Measurements from ENCODE around the gene LRRFIP2. TPM values are rescaled to one million over a fixed set of nuclear protein-coding genes. Genes with fewer than 3 reads are reported as not detected.

Gene LRRFIP2
- total RNA-seq, 1 donor from 2014 or later, result 40.0 TPM

- H3K4me1 Mint-ChIP-seq (ENCODE audit: unreplicated experiment), result no peaks in the 10 kb centered on the region
- TF ChIP-seq CTCF (IDR thresholded peaks at IDR 0.05; ENCODE audit: unreplicated experiment), result no peak
- H3K9me3 Mint-ChIP-seq (ENCODE audit: unreplicated experiment), result no peaks in the 10 kb centered on the region
- DNase-seq (ENCODE audit: low spot score), result no peak
- H3K4me3 Mint-ChIP-seq (ENCODE audit: unreplicated experiment), result no peak overlapping the region
- no peak overlapping the region for H3K27ac Mint-ChIP-seq (ENCODE audit: unreplicated experiment)
- H3K36me3 Mint-ChIP-seq (ENCODE audit: low read depth, unreplicated experiment), result no peaks in the 10 kb centered on the region
- peaks cover 1% of the 10 kb centered on the region for H3K27me3 Mint-ChIP-seq (ENCODE audit: unreplicated experiment)
Observed at GRCh38 chr3:37200141-37200540, 25.8 kb upstream of the LRRFIP2 start.

GRCh38 chr3:37198996-37199395, 24.6 kb upstream of the LRRFIP2 start:
- DNase-seq (ENCODE audit: low spot score), result no peak
- no peaks in the 10 kb centered on the region for H3K36me3 Mint-ChIP-seq (ENCODE audit: low read depth, unreplicated experiment)
- TF ChIP-seq CTCF (IDR thresholded peaks at IDR 0.05; ENCODE audit: unreplicated experiment), result no peak
- H3K27me3 Mint-ChIP-seq (ENCODE audit: unreplicated experiment), result peaks cover 1% of the 10 kb centered on the region
- H3K4me1 Mint-ChIP-seq (ENCODE audit: unreplicated experiment), result no peaks in the 10 kb centered on the region
- no peak overlapping the region for H3K4me3 Mint-ChIP-seq (ENCODE audit: unreplicated experiment)
- no peak overlapping the region for H3K27ac Mint-ChIP-seq (ENCODE audit: unreplicated experiment)
- no peaks in the 10 kb centered on the region for H3K9me3 Mint-ChIP-seq (ENCODE audit: unreplicated experiment)

GRCh38 chr3:37198547-37198946, 24.2 kb upstream of the LRRFIP2 start:
- Mint-ChIP-seq H3K4me1 (ENCODE audit: unreplicated experiment) (no peaks in the 10 kb centered on the region), H3K4me3 (ENCODE audit: unreplicated experiment) (no peak overlapping the region), H3K27me3 (ENCODE audit: unreplicated experiment) (peaks cover 1% of the 10 kb centered on the region), H3K36me3 (ENCODE audit: low read depth, unreplicated experiment) (no peaks in the 10 kb centered on the region), H3K9me3 (ENCODE audit: unreplicated experiment) (no peaks in the 10 kb centered on the region), H3K27ac (ENCODE audit: unreplicated experiment) (no peak overlapping the region)
- TF ChIP-seq CTCF (IDR thresholded peaks at IDR 0.05; ENCODE audit: unreplicated experiment), result no peak
- no peak for DNase-seq (ENCODE audit: low spot score)

- Mint-ChIP-seq H3K4me3 (ENCODE audit: unreplicated experiment) (no peak overlapping the region), H3K27ac (ENCODE audit: unreplicated experiment) (no peak overlapping the region), H3K27me3 (ENCODE audit: unreplicated experiment) (peaks cover 1% of the 10 kb centered on the region), H3K4me1 (ENCODE audit: unreplicated experiment) (no peaks in the 10 kb centered on the region), H3K9me3 (ENCODE audit: unreplicated experiment) (no peaks in the 10 kb centered on the region), H3K36me3 (ENCODE audit: low read depth, unreplicated experiment) (no peaks in the 10 kb centered on the region)
- no peak for DNase-seq (ENCODE audit: low spot score)
- no peak for TF ChIP-seq CTCF (IDR thresholded peaks at IDR 0.05; ENCODE audit: unreplicated experiment)
Observed at GRCh38 chr3:37197810-37198371, 23.5 kb upstream of the LRRFIP2 start.

- no peaks in the 10 kb centered on the region for H3K9me3 Mint-ChIP-seq (ENCODE audit: unreplicated experiment)
- H3K4me3 Mint-ChIP-seq (ENCODE audit: unreplicated experiment), result no peak overlapping the region
- peaks cover 1% of the 10 kb centered on the region for H3K27me3 Mint-ChIP-seq (ENCODE audit: unreplicated experiment)
- no peak overlapping the region for H3K27ac Mint-ChIP-seq (ENCODE audit: unreplicated experiment)
- no peaks in the 10 kb centered on the region for H3K36me3 Mint-ChIP-seq (ENCODE audit: low read depth, unreplicated experiment)
- no peaks in the 10 kb centered on the region for H3K4me1 Mint-ChIP-seq (ENCODE audit: unreplicated experiment)
- DNase-seq (ENCODE audit: low spot score), result no peak
- no peak for TF ChIP-seq CTCF (IDR thresholded peaks at IDR 0.05; ENCODE audit: unreplicated experiment)
Observed at GRCh38 chr3:37194533-37194932, 20.2 kb upstream of the LRRFIP2 start.
